ENCODE measurements around the gene MIB2.

- no peak for TF ChIP-seq CTCF (IDR thresholded peaks at IDR 0.05)
- peak in 1 of 4 donors; percentile 18 for TF ChIP-seq POLR2A (IDR thresholded peaks at IDR 0.05)
Measured at GRCh38 chr1:1573843-1574720, 41.2 kb upstream of the MIB2 start.

All from esophagus squamous epithelium (tissue), 4 donors.